GM10248 (cell line): ENCODE measurements around the gene GPR15.

Source experiments
- CTCF ChIA-PET: fragments of 300-600 bp; sonication (Branson Sonifier 250); formaldehyde crosslinking; extraction: SDS; loops from one replicate; lab custom pipeline; 2021; ENCODE audit warnings: antibody characterized with exemption; lab: Yijun Ruan, JAX
- POLR2A ChIA-PET: fragments of 350-650 bp; sonication (Branson Sonifier 250); formaldehyde crosslinking; extraction: SDS; loops from one replicate; lab custom pipeline; 2020; ENCODE audit warnings: antibody characterized with exemption; lab: Yijun Ruan, JAX
- DNase-seq: peaks from one replicate; pipeline ENCODE4 v3.0.0; 2012; ENCODE audit errors: extremely low spot score
- TF ChIP-seq, protein P1 (sequence below): IDR thresholded peaks from 2 replicates; pipeline ENCODE4 v1.5.1; 2012; ENCODE audit warnings: mild to moderate bottlenecking, low read depth; ENCODE audit errors: extremely low read depth, missing control alignments, control extremely low read depth

GPR15 gene

DNA sequence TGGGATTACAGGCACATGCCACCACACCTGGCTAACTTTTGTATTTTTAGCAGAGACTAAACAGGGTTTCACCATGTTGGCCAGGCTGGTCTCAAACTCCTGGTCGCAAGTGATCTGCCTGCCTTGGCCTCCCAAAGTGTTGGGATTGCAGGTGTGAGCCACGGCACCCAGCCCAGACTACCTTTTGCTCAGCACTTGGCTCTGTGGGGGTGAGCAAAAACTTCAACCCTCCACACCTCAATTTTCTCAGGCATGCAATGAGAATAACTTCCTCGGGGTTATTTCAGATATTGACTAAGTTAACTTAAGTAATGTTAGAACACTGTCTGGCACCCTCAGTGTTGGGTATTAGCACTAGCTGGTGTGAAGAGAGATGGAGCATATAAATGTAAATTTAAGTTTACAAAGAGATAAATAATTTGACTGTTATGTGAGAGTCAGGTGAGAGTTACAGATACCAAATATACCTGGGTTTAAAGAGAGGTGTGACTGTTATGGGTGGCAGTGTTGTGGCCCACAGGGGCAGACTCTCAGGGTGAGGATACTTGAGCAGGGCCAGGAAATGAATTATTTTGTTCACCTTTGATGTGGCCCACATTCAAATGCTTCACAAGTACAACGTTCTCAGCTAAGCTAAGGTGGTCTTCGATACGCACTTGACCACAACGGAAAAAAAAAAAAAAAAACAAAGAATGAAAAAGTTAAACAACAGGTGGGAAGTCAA, 32.7 kb downstream of the GPR15 start:
- ChIA-PET POLR2A (interaction anchor here (0.6 to 6.9 kb wide), 14 partner anchors 8 to 541 kb away, joined by 3 to 52 read pairs (median 7); partner anchors contain the start of gene GPR15), CTCF (interaction anchor here (0.7 to 5.3 kb wide), 17 partner anchors 8 to 249 kb away, joined by 3 to 34 read pairs (median 4); partner anchors contain the start of genes CLDND1 and CPOX)
- no peak for DNase-seq
- TF ChIP-seq, protein P1, sequence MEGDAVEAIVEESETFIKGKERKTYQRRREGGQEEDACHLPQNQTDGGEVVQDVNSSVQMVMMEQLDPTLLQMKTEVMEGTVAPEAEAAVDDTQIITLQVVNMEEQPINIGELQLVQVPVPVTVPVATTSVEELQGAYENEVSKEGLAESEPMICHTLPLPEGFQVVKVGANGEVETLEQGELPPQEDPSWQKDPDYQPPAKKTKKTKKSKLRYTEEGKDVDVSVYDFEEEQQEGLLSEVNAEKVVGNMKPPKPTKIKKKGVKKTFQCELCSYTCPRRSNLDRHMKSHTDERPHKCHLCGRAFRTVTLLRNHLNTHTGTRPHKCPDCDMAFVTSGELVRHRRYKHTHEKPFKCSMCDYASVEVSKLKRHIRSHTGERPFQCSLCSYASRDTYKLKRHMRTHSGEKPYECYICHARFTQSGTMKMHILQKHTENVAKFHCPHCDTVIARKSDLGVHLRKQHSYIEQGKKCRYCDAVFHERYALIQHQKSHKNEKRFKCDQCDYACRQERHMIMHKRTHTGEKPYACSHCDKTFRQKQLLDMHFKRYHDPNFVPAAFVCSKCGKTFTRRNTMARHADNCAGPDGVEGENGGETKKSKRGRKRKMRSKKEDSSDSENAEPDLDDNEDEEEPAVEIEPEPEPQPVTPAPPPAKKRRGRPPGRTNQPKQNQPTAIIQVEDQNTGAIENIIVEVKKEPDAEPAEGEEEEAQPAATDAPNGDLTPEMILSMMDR = no peak

DNA sequence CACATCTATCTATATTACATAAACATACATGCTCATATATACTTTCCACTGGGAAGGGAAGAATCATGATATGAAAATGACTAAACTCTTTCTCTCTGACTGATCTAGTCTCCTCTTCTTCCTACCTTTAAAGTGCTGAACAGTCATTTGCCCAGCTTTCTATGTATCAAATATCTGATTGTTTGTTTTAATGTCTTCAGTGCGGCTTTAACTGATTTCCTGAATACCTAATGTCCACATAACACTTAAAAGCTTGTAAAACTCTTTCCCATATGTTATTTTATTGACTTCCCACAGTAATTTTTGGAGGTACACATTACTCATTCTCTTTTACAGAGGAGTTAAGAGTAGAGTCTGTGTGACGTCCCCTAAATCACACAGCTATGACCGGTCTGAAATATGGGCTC, 33.5 kb downstream of the GPR15 start:
- POLR2A ChIA-PET = interaction anchor here (0.9 to 6.9 kb wide), 6 partner anchors 9 to 48 kb away, joined by 4 to 52 read pairs (median 10); partner anchors contain the start of gene CLDND1
- no peak for DNase-seq
- TF ChIP-seq, protein P1 = no peak
- CTCF ChIA-PET = interaction anchor here (0.7 to 5.3 kb wide), 14 partner anchors 9 to 248 kb away, joined by 3 to 34 read pairs (median 4); partner anchors contain the start of genes CLDND1 and CPOX

DNA sequence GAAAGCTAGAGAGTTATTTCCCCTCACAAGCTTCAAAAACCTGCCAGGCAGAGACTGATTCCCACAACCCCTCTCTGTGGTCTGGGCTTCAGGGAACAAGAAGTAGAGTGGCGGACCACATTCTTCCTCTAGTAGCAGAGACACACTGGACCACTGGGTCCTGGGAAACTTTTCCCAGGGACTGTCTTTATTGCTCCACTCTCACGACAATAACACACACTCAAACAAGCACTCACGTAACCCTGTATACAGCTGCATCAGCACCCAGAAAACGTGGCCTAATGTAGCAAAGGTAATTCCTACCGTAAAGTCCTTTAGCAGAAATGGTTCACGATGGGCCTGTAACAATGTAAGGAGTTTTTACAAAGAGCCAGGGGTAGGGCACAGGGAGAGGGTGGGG, 34.1 kb downstream of the GPR15 start:
- ChIA-PET CTCF (interaction anchor here (0.8 to 5.3 kb wide), 12 partner anchors 9 to 248 kb away, joined by 3 to 34 read pairs (median 4); partner anchors contain the start of genes CLDND1 and CPOX), POLR2A (interaction anchor here (0.7 to 6.9 kb wide), 7 partner anchors 10 to 1741 kb away, joined by 4 to 52 read pairs (median 6); partner anchors contain the start of gene CLDND1)
- no peak for DNase-seq
- TF ChIP-seq, protein P1 = no peak

DNA sequence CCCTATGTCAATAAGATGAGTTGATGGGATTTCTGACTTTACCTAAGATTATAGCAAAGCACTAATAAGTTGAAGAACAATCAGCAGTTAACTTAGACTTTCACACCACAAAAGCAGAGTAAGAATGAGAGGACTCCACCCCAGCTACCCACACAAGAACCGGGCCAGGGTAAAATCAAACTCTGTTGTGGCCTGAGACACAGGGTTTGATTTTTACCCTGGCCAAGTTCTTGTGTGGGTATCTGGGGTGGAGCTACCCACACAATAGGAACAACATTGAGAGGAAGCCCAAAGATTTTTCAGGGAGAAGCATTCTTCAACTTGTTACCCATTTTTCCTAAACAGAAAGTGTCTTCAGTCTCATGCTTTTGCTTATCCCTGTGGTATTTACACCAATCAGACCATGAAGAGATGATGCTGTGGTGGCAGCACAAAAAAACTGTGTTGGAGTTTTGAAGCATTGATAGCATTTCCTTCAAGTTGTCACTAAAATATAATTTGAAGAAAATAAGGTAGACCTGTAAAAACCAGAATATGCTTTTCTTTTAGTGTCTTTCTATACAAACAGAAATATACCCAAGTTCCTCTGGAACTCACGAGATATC, 36.0 kb downstream of the GPR15 start:
- TF ChIP-seq, protein P1 = no peak
- DNase-seq = no peak
- CTCF ChIA-PET = no interaction called here
- POLR2A ChIA-PET = interaction anchor here (0.6 to 6.9 kb wide), 3 partner anchors 16 to 31 kb away, joined by 3 to 52 read pairs (median 3); no protein-coding TSS in a partner anchor

DNA sequence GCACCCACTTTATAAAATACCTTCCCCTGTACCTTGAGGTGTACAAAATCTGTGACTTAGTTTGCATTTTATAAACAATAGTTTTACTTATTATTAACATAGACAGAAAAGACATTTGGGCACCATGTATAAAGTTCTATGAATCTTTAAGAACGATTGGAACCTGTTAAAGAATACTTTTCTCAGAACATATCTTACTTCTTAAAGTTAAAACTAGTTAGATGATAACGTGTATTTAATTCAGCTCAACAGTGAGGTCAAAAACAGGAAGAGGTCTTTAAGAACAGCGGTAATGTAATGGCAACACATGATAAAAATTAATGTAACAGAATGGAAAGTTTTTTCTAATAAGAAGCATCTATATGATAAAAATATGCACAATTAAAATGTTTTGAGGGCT, 36.6 kb downstream of the GPR15 start:
- ChIA-PET CTCF (no interaction called here), POLR2A (interaction anchor here (0.6 to 1.0 kb wide), 2 partner anchors 21 to 32 kb away, joined by 3 read pairs; no protein-coding TSS in a partner anchor)
- DNase-seq = no peak
- TF ChIP-seq, protein P1 = no peak

DNA sequence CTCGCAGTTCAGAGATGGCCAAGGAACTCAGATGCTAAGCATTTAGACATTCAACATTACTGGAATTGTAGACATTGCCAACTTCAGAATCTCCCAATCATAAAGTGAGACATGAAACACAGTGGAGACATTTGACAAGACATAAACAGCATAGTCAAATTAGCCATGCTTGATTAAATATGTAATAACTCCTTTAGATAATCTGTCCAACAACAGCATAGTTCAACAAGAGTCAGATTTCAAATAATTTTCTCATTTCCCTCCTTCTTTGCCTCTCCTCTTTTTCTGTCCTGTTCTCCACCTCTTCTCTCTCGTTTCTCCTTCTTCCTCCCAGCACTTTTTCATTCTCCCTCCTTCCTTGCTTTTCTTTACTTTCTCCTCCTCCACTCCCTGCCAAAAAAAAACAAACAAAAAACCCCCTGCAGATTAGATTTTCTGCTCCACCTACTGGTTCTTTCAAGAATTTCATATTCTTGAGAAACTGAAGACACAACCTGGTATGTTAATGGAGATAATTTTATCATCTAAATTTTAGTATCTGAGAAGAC, 41.5 kb downstream of the GPR15 start:
- TF ChIP-seq, protein P1 = peak; percentile 47
- ChIA-PET POLR2A (no interaction called here), CTCF (interaction anchor here (0.7 to 2.8 kb wide), 30 partner anchors 8 to 535 kb away, joined by 3 to 28 read pairs (median 5); partner anchors contain the start of genes CLDND1 and CPOX)
- peak; percentile 41 for DNase-seq
